ENCODE results near the gene BCAM.

BCAM gene

GRCh38 chr19:44795398-44795987 lies 13.4 kb upstream of the BCAM start:
- Histone ChIP-seq H3K36me3 (ENCODE audit: control insufficient read depth, low read length) (no peaks in the 10 kb centered on the region), H3K4me1 (ENCODE audit: control insufficient read depth, low read length) (no peaks in the 10 kb centered on the region), H3F3A (ENCODE audit: control insufficient read depth, insufficient read depth) (no peaks in the 10 kb centered on the region), H4K20me1 (ENCODE audit: control insufficient read depth, insufficient read depth, low read depth, low read length) (no peaks in the 10 kb centered on the region), H3K9me2 (replicated peaks; ENCODE audit: control insufficient read depth, low read length) (no peaks in the 10 kb centered on the region), H3K27me3 (ENCODE audit: control insufficient read depth, low read length) (peaks cover 15% of the 10 kb centered on the region; the same call in 1 of the 2 replicates), H3K4me3 (ENCODE audit: low read length) (no peak overlapping the region), H3K9me3 (ENCODE audit: control insufficient read depth, insufficient read depth, low read length) (no peaks in the 10 kb centered on the region), H3K79me2 (ENCODE audit: control insufficient read depth, low read length) (no peaks in the 10 kb centered on the region), H3K27ac (ENCODE audit: low read depth, low read length) (no peak overlapping the region), H3K4me2 (ENCODE audit: low read length) (no peak overlapping the region)
- TF ChIP-seq EZH2phosphoT487 (IDR thresholded peaks at IDR 0.05; ENCODE audit: borderline replicate concordance, low read length), result no peak
- no peak for TF ChIP-seq CTCF (IDR thresholded peaks at IDR 0.05; ENCODE audit: low read depth, low read length, poor library complexity, severe bottlenecking)

GRCh38 chr19:44796701-44797115 lies 12.2 kb upstream of the BCAM start:
- Histone ChIP-seq H3K9me3 (ENCODE audit: control insufficient read depth, insufficient read depth, low read length) (no peaks in the 10 kb centered on the region), H3K4me1 (ENCODE audit: control insufficient read depth, low read length) (no peaks in the 10 kb centered on the region), H3F3A (ENCODE audit: control insufficient read depth, insufficient read depth) (no peaks in the 10 kb centered on the region), H4K20me1 (ENCODE audit: control insufficient read depth, insufficient read depth, low read depth, low read length) (no peaks in the 10 kb centered on the region), H3K27me3 (ENCODE audit: control insufficient read depth, low read length) (peaks cover 15% of the 10 kb centered on the region; the same call in 1 of the 2 replicates), H3K9me2 (replicated peaks; ENCODE audit: control insufficient read depth, low read length) (no peaks in the 10 kb centered on the region), H3K27ac (ENCODE audit: low read depth, low read length) (no peak overlapping the region), H3K36me3 (ENCODE audit: control insufficient read depth, low read length) (no peaks in the 10 kb centered on the region), H3K4me3 (ENCODE audit: low read length) (no peak overlapping the region), H3K79me2 (ENCODE audit: control insufficient read depth, low read length) (no peaks in the 10 kb centered on the region), H3K4me2 (ENCODE audit: low read length) (no peak overlapping the region)
- TF ChIP-seq CTCF (IDR thresholded peaks at IDR 0.05; ENCODE audit: low read depth, low read length, poor library complexity, severe bottlenecking), result no peak
- no peak for TF ChIP-seq EZH2phosphoT487 (IDR thresholded peaks at IDR 0.05; ENCODE audit: borderline replicate concordance, low read length)

GRCh38 chr19:44799627-44800346 lies 9.1 kb upstream of the BCAM start:
- Histone ChIP-seq H3F3A (ENCODE audit: control insufficient read depth, insufficient read depth) (no peaks in the 10 kb centered on the region), H3K4me3 (ENCODE audit: low read length) (no peak overlapping the region), H3K79me2 (ENCODE audit: control insufficient read depth, low read length) (no peaks in the 10 kb centered on the region), H3K36me3 (ENCODE audit: control insufficient read depth, low read length) (no peaks in the 10 kb centered on the region), H3K27me3 (ENCODE audit: control insufficient read depth, low read length) (peaks cover 15% of the 10 kb centered on the region; the same call in 1 of the 2 replicates), H3K27ac (ENCODE audit: low read depth, low read length) (no peak overlapping the region), H3K4me1 (ENCODE audit: control insufficient read depth, low read length) (no peaks in the 10 kb centered on the region), H4K20me1 (ENCODE audit: control insufficient read depth, insufficient read depth, low read depth, low read length) (no peaks in the 10 kb centered on the region), H3K9me3 (ENCODE audit: control insufficient read depth, insufficient read depth, low read length) (no peaks in the 10 kb centered on the region), H3K9me2 (replicated peaks; ENCODE audit: control insufficient read depth, low read length) (no peaks in the 10 kb centered on the region), H3K4me2 (ENCODE audit: low read length) (no peak overlapping the region)
- no peak for TF ChIP-seq CTCF (IDR thresholded peaks at IDR 0.05; ENCODE audit: low read depth, low read length, poor library complexity, severe bottlenecking)
- no peak for TF ChIP-seq EZH2phosphoT487 (IDR thresholded peaks at IDR 0.05; ENCODE audit: borderline replicate concordance, low read length)
